Kidney tubule cell (primary cell): Measurements from ENCODE around the gene DYNC1I1.
A peak's percentile ranks its signal among the peaks of the same experiment; 100 is the strongest.

Source experiments
- DNase-seq: peaks from one replicate; pipeline ENCODE4 v3.0.0-alpha.2; 2018; ENCODE audit warnings: low spot score

Gene DYNC1I1

DNA sequence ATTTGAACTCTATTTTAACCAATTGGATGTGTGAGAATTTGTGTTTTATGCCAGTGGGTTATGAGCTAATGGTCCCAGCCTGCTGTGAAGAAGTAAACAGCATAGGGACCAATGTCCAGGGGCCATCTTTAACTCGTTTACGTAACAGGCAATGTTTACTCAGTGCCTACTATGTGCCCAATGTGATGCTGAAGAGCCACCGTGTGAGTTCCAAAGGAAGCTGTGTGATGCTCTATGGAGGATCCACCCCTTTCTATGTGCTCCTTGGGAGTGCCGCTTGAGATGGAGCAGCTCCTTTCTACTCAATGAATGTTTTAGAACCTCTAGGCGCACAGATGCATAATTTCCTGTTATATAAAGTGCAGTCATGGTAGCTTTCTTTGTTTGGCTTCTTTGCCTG is 21.3 kb downstream of the DYNC1I1 start:
- DNase-seq: no peak

DNA sequence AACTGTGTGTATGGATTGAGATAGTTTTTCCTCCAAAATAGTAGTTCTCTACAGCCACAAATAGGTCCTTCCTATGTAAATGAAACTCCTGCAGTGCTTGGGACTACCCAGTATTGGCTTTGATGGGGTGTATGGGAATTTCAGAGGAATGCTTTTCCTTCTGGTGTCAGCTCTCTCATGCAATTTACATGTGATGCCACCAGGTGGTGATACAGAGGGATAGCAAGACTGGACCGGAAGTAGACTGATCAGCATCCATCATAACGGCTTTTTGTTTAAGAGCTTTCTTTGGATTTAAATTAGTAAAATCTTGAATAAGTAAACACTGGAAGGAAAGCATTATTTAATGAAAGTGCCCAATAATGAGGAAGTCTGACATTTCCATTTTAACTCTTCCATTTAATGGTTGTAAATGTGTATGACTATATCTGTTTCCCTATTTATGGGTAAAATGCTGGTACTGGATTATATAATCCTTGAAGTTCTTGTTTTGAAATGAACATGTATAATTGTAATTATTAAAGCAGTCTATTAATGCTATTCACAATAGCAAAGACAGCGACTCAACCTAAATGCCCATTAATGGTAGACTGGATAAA is 22.7 kb downstream of the DYNC1I1 start:
- peak; percentile 54 for DNase-seq

DNA sequence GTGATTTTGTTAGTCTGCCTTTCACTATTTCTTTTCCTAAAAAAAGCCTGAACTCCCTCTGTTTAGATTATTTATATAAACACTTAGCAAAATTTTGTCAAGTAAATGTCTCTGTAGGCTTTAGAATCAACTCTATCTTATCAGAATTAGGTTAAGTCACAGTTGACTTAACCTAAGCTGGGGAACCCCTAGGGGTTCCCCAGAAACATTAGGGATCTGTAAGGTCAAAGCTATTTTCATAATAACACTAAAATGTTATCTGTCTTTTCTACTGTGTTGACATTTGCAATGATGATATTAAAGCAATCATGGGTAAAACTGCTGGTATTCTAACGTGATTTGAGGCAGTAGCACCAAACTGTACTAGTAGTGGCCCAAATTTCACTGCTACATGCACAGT is 24.3 kb downstream of the DYNC1I1 start:
- no peak for DNase-seq

DNA sequence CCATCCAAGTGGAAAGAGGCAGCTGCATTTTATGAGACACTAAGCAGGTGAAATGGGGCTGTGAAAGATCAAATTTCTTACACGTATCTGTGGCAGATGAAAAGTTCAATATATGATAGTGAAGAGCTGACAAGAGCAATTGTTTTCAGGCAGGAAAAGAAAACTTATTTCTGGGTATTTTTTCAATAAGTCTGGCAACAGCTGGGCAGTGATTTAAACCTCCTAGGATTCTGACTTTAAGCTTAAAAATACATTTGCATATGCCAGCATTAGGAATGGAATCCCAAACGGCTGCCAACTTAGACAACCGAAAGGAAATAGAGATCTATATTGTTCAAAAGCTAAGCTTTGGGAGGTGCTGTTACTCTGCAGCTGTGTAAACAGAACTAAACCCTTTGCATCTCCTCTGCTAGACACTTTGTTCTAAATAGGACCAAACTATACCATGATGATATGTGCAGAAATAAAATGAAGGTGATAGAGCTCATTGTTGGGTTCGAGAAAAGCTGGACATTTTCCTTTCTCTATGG is 26.1 kb downstream of the DYNC1I1 start:
- no peak for DNase-seq

DNA sequence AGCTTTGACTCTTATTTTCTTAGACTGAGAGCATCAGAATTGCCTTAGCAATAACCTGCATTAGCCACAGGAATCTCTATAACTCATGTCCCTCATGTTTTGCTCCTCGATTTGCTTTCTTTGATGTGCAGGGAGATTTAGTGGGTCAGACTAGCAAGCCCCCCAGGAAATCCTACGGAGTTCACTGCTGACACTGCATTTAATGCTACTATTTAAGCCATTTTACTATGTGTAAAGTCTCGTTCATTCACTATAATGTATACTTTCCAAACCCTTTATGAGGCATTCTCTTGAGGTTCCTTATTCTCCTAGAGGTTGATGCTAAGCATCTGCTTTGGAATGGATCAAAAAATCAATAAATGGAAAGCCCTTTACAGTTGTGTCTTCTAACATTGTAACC is 28.4 kb downstream of the DYNC1I1 start:
- no peak for DNase-seq

DNA sequence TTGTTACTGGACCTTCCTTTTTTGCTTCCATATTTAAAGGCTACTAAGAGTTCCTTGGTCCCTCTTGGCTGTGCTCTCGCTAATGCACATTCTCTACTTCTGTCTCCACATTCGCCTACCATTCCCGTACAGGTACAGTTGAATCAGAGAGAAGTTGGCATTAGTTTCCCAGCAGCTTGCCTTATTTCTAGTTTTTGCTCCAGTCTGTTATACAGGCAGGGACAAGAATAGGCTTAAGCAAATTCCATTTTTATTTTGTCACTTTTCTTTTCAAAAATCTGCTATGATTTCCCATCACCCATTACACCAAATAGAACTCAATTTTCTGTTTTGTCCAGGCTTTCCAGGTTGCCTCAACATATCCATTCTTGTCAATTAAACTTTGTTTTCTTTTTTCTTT is 29.9 kb downstream of the DYNC1I1 start:
- DNase-seq: no peak

DNA sequence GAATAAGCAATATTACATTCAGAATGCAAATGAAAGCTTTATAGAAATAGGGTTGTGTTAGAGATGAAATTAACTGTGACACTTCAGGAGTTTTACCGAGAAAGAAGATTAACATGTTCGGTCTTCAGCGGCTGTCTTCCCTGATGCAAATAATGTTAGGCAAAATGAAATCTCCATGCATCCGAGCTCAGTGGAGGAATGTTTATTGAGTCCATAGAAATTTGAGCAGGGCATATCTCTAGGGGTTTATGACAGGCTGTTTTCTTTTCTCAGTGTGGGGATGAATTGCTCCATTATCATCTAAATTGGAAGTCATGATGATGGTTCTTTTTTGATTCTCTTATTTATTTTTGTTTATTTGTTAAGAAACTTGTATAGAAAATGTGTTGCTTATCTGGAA is 31.7 kb downstream of the DYNC1I1 start:
- DNase-seq: no peak

DNA sequence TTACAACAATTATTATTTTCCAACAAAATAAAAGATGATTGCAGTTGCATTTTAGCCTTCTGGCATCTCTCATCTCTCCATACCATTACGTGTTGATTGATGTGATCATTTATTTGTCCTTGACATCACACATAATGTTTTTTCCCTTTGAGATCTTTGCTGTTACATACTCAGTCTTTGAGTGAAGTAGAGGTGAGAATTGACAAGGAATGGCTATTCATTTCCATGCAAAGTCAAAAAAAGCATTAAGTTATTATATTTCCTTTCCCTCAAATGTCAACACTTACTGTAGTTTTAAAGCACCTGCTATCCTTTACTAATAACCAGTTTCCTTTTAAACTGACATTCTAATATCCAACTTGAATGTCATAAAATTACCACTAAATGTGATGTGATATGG is 33.6 kb downstream of the DYNC1I1 start:
- no peak for DNase-seq

DNA sequence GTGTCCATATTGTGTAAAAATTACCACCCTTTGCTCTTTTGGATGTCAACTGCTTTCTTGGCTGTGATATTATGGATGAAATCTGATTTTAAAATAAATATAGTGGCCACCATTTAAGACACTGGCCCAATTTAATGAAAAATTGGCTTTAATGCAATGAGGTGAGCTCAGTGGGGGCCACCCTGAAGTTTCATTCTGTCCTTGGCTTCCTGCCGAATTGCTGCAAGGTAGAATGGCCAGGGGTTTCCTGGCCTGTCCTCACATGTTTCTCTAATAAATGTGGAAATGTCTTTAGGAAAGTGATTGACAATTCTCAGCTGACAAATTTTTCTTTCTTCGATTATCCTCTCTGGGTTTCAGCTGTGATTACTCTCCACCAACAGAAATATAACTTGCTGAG is 36.0 kb downstream of the DYNC1I1 start:
- no peak for DNase-seq

DNA sequence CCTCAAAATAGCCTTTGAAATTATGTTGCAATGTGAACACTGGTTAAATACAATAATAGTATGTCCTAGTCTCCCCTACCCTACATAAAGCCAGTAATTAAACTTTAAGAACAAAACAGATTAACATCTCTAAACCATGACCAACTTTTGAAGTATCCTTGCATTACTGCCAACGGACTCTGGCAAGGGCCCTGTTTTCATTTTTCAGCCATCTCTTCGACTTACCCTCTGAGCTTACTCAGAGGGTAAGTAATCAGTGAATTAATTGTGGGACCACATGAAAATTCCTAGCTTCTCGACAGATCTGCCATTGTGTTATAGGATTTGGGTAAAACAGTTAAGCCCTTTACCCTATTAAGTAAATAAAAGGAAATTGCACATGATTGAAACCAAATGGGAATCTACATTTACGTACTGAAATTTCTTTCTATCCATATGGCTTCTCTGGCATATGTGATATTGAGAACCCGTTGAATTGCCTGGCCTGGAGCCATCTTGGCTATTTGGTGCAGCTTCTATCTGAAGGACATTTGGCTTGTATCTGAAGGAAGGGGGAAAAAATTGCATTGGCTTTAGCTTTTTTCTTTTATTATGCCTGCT is 39.6 kb downstream of the DYNC1I1 start:
- no peak for DNase-seq

DNA sequence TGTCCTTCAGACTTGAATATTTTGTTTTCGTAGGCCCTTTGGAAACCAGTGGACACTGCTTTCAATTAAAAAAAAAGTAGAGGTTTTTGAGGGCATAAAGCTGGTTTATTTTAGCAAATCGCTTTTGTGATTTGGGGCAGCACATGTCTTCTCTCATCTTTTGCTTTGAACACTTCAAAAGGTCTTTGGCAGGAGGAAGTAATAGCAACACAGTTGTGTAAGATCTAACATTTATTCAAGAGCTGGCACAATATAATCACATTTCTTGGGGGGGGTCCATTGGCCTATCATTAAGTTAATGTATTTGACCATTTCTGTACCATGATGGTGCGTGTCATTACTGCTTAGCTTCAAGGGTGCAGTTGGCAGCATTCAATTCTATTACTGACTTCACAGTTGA is 42.4 kb downstream of the DYNC1I1 start:
- no peak for DNase-seq

DNA sequence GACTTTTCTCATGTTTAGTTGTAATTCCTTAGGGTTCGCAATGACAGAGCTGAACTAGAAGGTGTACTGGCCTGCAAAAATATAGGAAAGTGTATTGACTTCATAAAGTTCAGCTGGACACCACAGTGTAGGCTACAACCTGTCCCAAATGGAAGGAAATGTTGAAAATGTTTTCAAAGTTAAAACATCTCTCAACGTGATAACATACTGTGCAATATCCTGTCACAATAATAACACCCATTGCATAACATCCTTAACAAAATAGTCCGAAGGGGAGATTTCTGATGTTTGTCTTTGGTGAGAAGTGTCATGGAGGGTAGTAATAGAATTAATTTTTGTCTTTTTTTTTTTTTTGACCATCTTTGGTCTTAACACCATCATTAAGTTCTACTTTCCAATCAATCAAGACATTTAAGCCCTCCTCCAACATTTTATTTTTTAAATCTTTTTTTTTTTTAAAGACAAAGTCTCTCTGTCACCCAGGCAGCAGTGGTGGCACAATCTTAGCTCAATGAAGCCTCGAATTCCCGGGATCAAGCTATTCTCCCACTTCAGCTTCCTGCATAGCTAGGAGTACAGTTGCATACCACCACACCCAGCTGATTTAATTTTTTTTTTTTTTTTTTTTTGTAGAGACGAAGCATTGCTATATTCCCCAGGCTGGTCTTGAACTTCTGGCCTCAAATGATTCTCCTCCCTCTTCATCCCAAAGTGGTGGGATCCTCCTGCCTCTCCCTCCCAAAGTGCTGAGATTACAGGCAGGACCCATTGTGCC is 45.7 kb downstream of the DYNC1I1 start:
- DNase-seq: no peak

DNA sequence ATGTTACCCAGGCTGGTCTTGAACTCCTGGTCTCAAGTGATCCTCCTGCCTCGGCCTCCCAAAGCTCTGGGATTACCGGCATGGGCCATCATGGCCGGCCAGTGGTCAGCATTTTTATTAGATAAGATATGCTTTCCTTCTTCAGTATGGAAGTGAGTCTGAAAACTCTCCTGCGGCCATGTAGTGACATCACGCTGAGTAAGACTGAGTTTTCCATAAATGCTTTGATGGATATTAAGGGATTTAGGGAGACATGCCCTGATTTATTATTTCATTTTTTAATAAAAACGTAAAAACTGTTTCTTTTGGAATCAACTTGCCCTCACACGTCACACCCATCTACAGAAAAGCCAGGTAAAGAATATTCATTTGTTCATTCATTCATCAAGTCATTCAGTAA is 48.4 kb downstream of the DYNC1I1 start:
- DNase-seq: no peak

DNA sequence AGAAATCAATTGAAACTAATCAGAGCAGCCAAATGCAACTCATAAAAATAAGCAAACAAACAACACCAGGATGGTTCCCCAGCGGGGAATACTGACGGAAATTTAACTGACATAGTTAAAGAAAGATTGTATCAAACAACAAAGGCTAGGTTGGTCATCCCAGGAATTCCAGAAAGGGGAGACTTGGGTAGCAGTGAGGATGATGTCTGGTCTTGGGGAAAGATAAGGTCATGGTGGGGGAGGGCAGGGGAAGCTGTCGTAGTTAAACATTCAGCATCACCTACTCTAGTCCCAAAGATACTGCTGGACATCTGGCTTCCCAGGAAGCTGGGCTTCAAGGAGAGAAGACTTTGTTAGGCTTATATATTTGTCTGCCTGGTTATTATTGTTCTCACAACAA is 50.4 kb downstream of the DYNC1I1 start:
- DNase-seq: no peak

DNA sequence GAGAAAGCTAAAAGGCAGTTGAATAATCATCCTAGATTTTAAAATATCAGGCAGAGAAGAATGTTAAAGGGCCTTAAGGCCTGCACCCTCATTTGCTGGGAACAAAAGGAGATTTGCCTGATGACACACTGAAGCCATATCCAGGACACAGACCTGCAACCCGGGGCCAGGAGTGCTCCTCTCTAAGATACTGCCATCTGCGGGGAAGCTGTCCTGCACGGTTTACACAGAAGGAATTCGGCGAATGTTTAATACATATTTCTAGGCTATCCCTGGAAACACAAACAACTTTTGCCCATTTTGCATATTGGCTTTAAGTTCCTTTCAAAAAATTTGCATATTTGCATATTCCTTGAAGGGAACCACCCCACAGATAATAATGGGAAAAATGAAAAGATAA is 52.3 kb downstream of the DYNC1I1 start:
- DNase-seq: no peak

DNA sequence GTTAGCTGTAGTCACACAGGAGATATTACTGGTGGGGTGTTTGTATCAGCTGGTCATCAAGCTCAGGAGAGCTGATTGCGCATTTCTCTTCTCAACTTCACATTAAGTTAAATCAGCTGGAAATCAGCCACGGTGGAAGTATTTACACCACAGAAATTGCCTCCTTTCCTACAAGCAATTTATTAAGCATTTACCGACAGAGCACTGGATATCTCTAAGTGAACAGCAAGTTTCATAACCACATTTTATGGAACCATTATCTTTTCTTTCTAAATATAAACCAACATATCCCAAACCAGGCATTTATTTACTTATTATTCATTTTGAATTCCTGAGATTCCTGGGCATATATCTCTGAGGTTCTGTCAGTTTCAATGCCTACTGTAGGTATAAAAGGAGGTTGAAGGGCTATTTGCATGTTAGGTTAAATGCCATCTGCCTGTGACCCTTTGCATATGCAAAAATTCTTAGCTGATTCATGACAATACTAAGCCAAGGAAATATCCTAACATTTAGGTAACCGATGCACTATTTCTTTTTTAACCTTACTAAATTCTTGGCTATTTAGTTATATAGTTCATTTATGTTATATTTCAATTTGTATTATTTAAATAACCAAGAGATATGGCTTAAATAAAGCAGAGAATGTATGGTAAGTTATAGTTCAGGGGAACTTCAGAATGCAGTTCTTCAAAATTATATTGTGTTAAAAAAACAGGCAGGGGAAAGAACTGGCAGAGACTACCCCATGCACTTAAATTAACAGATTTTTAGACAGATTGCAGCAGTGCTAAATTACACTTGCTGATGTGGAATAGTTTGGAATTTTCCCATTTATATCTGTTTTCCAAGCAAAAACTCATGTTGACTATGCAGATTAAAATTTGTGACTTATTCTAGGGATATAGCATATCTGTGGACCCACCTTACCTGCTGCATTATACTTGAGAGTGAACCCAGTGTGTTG is 56.8 kb downstream of the DYNC1I1 start:
- no peak for DNase-seq

DNA sequence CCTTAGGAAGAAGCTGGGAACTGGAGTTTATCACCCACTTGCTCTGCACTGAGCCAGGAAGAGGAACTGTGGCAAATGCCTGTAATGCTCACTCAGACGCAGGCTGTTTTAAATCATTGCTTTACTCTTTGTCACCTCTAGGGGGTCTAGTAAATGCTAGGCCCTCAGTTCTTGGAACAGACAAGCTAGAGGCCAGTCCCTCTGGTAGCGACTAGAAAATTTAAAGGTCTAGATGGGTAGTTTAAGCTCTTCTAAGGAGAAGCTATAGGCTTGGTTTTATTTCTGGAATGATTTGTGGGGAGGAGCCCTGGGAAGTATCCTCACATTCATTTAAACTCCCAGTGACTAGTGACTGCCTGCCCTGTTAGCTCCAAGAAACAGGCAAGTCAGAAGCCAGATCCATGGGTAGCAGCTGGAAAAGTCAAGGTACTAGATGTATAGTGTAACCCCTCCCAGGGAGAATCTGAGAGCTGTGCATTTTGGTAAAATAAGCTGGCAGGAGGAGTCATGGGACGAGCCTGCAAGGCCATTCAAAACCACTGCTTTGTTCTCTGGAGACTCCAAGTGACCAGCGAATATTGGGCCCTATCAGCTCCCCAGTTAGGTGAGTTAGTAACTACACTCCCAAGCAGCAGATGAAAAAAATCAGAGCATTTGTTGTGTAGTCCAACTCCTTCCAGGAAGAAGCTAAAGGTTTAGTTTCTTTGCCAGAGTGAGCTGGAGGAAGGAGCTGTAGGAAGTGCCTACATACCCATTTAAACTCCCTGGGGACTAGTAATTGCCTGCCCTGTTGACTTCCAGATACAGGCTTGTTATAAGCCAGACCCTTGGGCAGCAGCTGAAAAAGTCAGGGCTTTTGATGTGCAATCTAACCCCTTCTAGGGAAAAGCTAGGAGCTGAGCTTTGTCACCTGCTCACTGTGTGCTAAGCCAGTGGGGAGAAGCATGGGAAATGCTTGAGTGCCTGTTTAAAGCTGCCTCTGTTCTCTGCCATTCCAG is 68.9 kb downstream of the DYNC1I1 start:
- DNase-seq: peak; percentile 6

DNA sequence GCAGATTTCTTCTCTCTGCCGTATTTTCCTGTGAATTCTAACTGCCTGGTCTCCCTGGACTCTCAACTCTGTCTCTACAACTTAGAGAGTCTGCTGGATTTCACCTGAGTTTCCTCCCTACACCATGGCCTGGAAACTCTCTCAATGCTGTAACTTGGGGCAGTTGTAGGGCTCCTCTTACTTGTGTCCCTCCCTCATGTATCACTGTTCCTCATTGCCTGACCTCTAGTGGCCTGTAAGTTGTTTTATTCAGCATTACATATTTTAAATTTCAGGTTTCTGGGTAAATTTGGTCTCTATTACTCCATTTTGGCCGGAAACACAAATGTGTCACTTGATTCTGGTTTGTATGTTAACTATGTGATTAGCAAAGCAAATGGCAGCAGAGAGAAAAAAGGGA is 70.9 kb downstream of the DYNC1I1 start:
- DNase-seq: no peak

DNA sequence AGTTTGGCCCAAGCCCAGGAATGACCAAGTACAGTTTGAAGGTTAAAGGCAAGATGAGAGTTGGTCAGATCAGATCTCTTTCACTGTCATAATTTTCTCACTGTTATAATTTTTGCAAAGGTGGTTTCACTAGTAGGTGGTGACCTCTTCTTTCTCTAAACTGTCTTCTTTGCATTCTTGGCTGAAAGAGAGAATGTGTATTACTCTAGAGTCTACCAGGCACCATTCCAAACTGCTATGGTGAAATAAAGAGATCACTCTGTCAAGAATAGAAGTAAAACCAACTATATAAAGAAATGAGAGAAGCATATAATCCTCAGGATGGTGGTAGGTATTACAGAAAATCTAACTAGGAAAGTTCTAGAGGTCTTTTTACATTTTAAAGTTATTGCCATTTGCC is 72.7 kb downstream of the DYNC1I1 start:
- no peak for DNase-seq

DNA sequence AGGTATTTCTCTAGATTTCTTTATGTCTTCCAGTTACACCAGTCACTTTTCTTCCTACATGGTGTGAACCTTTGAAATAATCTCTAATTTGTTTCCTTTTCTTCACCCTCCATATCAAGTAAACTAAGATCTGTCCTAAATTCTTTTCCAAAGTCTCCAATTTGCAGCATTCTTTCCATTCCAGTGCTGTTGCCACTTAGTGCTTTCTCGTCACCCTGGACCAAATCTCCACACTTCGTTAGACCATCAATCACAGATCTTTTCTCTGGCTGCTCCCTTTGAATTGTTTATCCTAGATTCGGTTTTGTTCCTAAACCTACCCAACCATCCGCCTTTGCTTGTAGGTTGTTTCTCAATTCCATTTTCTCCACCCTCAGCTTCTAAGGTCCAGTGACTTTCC is 74.7 kb downstream of the DYNC1I1 start:
- DNase-seq: no peak

DNA sequence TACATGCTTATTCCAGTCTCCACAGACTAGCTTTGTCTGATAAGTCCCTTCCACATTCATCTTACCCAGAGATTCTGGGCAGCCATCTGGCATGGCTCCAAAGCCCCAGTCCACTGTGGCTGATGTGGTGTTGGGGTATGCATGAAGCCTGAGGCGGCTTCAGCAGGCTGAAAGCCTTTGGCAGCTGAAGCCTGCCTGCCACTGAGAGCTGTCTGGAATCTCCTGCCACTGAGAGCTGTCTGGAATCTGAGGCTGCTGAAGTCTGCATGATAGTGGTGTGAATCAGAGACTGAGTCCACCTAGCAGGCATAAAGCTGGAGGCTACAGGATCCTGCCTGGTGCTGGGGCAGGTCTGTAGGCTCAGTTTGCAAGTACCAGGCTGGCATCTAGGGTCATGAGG is 87.1 kb downstream of the DYNC1I1 start:
- DNase-seq: peak; percentile 84
